Sciatic nerve (tissue), 2 donors: ENCODE data around the gene KEL. TPM values are rescaled to one million over a fixed set of nuclear protein-coding genes. Genes with fewer than 3 reads are reported as not detected.

Experiments
- ATAC-seq: fragments of 200-7000 bp; cut with Tn5 transposase; one replicate; pipeline ENCODE4 v1.9.1; 2020; ENCODE audit warnings: mild to moderate bottlenecking, moderate library complexity
- DNase-seq: peaks from one replicate; pipeline ENCODE4 v3.0.0-alpha.2; 2020; ENCODE audit warnings: low spot score
- intact Hi-C: fragments of 100-400 bp; cut with DNase I; formaldehyde crosslinking; loops from one replicate; pipeline ENCODE4 v1.14.2; 2022
- total RNA-seq: library from RNA; stranded (reverse); fragmentation: NEBNext Ultra II Directional; extraction: Animal tissue kit (Norgen Biotek cat#: 25700); gene quantifications from one replicate; pipeline ENCODE4 v1.2.1, GENCODE V29; 2021
- donor health status: DM: no; HTN: no; CAD: no.
- donor health status: DM: no; HTN: no; CAD: no.

KEL gene
- total RNA-seq, 1 donor from 2014 or later, result 2.3 TPM

GRCh38 chr7:142964502-142965246 lies 2.5 kb upstream of the KEL start:
- intact Hi-C loops, result no loop called here
- ATAC-seq (no peak), DNase-seq (no peak)

- ATAC-seq, result no peak
- intact Hi-C loops, result no loop called here
Observed at GRCh38 chr7:142963993-142964392, 1.8 kb upstream of the KEL start.

GRCh38 chr7:142962991-142963390 lies 828 bp upstream of the KEL start:
- DNase-seq (no peak), ATAC-seq (no peak)
- intact Hi-C loops, result no loop called here

More at GRCh38 chr7:142963993-142964392, 1.8 kb upstream of the KEL start:
- no peak for DNase-seq

- intact Hi-C loops, result no loop called here
- ATAC-seq (no peak), DNase-seq (no peak)
Observed at GRCh38 chr7:142961595-142961972, 579 bp downstream of the KEL start.

- ATAC-seq (no peak), DNase-seq (no peak)
- intact Hi-C loops, result no loop called here
Observed at GRCh38 chr7:142960955-142961512, 1.1 kb downstream of the KEL start.

GRCh38 chr7:142959202-142959601 lies 3.0 kb downstream of the KEL start:
- intact Hi-C loops, result no loop called here
- DNase-seq (no peak), ATAC-seq (no peak)

- ATAC-seq (no peak), DNase-seq (no peak)
- intact Hi-C loops, result no loop called here
Observed at GRCh38 chr7:142957723-142958122, 4.4 kb downstream of the KEL start.

- intact Hi-C loops, result no loop called here
- ATAC-seq, result no peak
- DNase-seq, result no peak
Observed at GRCh38 chr7:142956951-142957623, 5.1 kb downstream of the KEL start.

GRCh38 chr7:142954680-142955268 lies 7.4 kb downstream of the KEL start:
- intact Hi-C loops, result no loop called here
- no peak for ATAC-seq

GRCh38 chr7:142950235-142950634 lies 11.9 kb downstream of the KEL start:
- intact Hi-C loops, result no loop called here
- ATAC-seq, result no peak
- no peak for DNase-seq

More at GRCh38 chr7:142954680-142955268, 7.4 kb downstream of the KEL start:
- DNase-seq, result no peak

GRCh38 chr7:142948603-142949002 lies 13.6 kb downstream of the KEL start:
- intact Hi-C loops, result no loop called here
- ATAC-seq (no peak), DNase-seq (no peak)

GRCh38 chr7:142945001-142945400 lies 17.2 kb downstream of the KEL start:
- ATAC-seq, result no peak
- intact Hi-C loops, result no loop called here
- no peak for DNase-seq

GRCh38 chr7:142943706-142944268 lies 18.4 kb downstream of the KEL start:
- intact Hi-C loops, result no loop called here
- no peak for ATAC-seq
- no peak for DNase-seq

GRCh38 chr7:142942746-142943145 lies 19.4 kb downstream of the KEL start:
- DNase-seq (no peak), ATAC-seq (no peak)
- intact Hi-C loops, result no loop called here

GRCh38 chr7:142941541-142941940 lies 20.6 kb downstream of the KEL start:
- intact Hi-C loops, result no loop called here
- no peak for DNase-seq
- no peak for ATAC-seq

GRCh38 chr7:142940966-142941535 lies 21.1 kb downstream of the KEL start:
- DNase-seq, result no peak
- no peak for ATAC-seq
- intact Hi-C loops, result no loop called here

- DNase-seq (no peak), ATAC-seq (no peak)
- intact Hi-C loops, result no loop called here
Observed at GRCh38 chr7:142939226-142939910, 22.8 kb downstream of the KEL start, which contains the start of gene LLCFC1. Gene LLCFC1 (plus strand): TSS chr7:142939484. CDS start chr7:142939622, 138 bp downstream.

GRCh38 chr7:142938611-142939010 lies 23.6 kb downstream of the KEL start:
- DNase-seq, result no peak
- no peak for ATAC-seq
- intact Hi-C loops, result no loop called here
